Measurements from ENCODE around the gene MAPK8IP1. TPM values are rescaled to one million over a fixed set of nuclear protein-coding genes. Genes with fewer than 3 reads are reported as not detected.

The MAPK8IP1 gene
- total RNA-seq, 1 donor: 8.0 TPM

DNA sequence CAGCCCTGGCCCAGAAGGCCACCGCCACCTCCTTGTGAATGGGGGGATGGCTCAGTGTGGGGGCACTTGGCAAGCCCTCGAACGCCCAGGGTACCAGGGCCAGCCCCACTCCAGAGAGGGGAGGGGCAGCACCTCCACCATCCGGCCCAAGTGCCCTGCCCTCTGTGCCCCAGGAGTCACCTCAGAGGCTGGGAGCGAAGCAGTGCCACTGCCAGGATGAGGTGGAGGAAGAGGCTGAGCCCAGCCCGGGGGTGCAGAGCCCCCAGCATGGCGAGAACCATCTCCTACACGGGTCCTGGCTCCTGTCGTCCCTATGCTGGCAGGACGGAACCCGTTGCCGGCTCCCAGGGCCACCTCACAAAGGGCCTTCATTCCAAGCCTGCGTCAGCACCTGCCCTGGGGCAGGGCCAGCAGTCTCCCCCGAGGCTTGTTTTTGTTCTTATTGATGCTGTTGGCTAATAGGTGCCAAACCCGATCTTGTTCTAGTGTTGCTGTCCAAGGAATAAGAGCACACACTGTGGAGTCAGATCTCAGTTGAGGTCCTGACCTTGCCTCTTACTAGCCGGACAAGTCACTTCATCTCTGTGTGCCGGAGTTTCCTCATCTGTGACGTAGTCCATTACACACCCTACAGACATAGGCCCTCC is 21.6 kb downstream of the MAPK8IP1 start, which contains the start of gene FREY1:
TSS of gene FREY1 (minus strand) at position 307 of the 647 bp plus-strand sequence. CDS start at position 281, 26 bp downstream.
- no peaks in the 10 kb centered on the region for H3K4me1 ChIP-seq (ENCODE audit: insufficient read depth, low read length)
- no peak within 1 kb of the TSS for H3K4me2 ChIP-seq (ENCODE audit: insufficient read depth, low read length)
- H3K79me2 ChIP-seq (ENCODE audit: insufficient read depth, low read length): no peaks in the 10 kb centered on the region
- no peaks in the 10 kb centered on the region for H3K27me3 ChIP-seq (ENCODE audit: insufficient read depth, low read length)
- peaks cover 6% of the 10 kb centered on the region for H4K20me1 ChIP-seq (ENCODE audit: insufficient read depth, low read length)
- TF ChIP-seq, protein P1, sequence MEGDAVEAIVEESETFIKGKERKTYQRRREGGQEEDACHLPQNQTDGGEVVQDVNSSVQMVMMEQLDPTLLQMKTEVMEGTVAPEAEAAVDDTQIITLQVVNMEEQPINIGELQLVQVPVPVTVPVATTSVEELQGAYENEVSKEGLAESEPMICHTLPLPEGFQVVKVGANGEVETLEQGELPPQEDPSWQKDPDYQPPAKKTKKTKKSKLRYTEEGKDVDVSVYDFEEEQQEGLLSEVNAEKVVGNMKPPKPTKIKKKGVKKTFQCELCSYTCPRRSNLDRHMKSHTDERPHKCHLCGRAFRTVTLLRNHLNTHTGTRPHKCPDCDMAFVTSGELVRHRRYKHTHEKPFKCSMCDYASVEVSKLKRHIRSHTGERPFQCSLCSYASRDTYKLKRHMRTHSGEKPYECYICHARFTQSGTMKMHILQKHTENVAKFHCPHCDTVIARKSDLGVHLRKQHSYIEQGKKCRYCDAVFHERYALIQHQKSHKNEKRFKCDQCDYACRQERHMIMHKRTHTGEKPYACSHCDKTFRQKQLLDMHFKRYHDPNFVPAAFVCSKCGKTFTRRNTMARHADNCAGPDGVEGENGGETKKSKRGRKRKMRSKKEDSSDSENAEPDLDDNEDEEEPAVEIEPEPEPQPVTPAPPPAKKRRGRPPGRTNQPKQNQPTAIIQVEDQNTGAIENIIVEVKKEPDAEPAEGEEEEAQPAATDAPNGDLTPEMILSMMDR (IDR thresholded peaks at IDR 0.05; ENCODE audit: extremely low read depth, low read depth, low read length): no peak
- no peak within 1 kb of the TSS for H3K27ac ChIP-seq (ENCODE audit: low read depth, low read length)
- H3K9me3 ChIP-seq (ENCODE audit: low read depth, low read length): no peaks in the 10 kb centered on the region
- no peak within 1 kb of the TSS for H2AFZ ChIP-seq (ENCODE audit: low read length)
- DNase-seq (ENCODE audit: insufficient read length, low spot score, missing footprints): peak; percentile 83
- H3K36me3 ChIP-seq (ENCODE audit: insufficient read depth, low read length): peaks cover 11% of the 10 kb centered on the region
- H3K4me3 ChIP-seq (ENCODE audit: insufficient read depth, low read length): no peak within 1 kb of the TSS

DNA sequence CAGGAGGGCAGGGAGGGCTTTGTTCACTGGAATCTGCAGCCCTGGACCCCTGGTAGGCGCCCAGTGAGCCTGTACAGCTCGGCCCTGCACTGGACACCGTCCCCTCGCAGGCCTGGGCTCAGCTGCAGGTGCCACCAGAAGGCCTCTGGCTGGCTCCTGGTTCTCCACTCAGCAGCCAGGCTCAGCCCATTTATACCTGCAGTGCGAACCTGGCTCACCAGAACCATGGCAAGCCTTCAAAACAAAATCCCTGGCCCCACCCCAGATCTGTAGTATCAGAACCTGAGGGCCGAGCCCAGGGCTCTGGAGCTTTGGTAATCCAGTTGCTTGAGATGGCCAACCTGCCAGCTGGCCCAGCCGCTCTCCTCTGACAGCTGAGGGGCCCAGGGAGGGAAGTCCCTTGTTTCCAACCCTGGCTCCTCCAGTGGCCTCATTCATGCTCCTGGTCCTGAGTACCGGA is 22.5 kb downstream of the MAPK8IP1 start:
- no peaks in the 10 kb centered on the region for H3K79me2 ChIP-seq (ENCODE audit: insufficient read depth, low read length)
- H3K27ac ChIP-seq (ENCODE audit: low read depth, low read length): no peak overlapping the region
- no peak overlapping the region for H2AFZ ChIP-seq (ENCODE audit: low read length)
- TF ChIP-seq, protein P1 (IDR thresholded peaks at IDR 0.05; ENCODE audit: extremely low read depth, low read depth, low read length): no peak
- no peak overlapping the region for H3K4me3 ChIP-seq (ENCODE audit: insufficient read depth, low read length)
- no peak overlapping the region for H3K4me2 ChIP-seq (ENCODE audit: insufficient read depth, low read length)
- H4K20me1 ChIP-seq (ENCODE audit: insufficient read depth, low read length): peaks cover 6% of the 10 kb centered on the region
- H3K36me3 ChIP-seq (ENCODE audit: insufficient read depth, low read length): peaks cover 13% of the 10 kb centered on the region
- no peaks in the 10 kb centered on the region for H3K9me3 ChIP-seq (ENCODE audit: low read depth, low read length)
- H3K4me1 ChIP-seq (ENCODE audit: insufficient read depth, low read length): no peaks in the 10 kb centered on the region
- no peak for DNase-seq (ENCODE audit: insufficient read length, low spot score, missing footprints)
- no peaks in the 10 kb centered on the region for H3K27me3 ChIP-seq (ENCODE audit: insufficient read depth, low read length)

DNA sequence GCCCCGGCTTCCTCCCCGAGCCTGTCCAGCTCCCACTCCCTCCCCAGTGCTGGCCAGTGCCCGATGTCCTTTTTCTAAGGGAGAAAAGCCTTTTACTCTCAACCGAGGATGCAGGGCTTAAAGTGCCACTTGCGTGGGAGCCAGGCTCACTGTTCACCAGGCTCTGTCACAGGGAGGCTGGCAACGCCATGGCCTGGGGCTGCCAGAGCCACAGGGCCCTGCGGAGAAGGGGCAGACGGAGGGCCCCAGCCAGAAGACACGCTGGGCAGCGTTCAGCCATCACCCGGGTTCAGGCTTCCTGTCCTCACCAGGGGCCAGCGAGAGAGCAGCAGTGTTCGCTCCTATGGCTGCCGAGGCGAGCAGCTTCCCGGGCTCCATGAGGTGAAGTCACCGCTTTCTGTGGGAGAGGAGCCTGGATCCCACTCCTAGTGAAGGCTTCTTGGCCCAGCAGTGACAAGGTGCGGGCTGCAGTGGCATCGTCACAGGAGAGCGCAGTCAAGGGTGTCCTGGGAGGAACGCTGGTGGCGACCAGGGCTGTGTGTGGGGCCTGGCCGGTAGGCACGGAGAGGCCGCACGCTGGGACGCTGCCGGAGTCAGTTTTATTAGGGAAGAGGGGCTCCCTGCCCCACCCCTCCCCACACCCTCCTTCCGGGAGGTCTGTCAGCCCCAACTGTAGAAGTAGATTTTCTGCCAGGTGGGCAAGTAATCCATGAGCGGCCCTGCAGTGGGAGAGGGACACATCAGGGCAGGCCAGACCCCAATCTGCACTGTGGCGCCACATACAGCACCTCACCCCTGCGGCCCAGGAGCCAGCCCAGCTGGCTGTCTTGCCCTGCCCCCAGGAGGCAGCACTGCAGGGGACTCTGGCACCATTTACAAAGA is 24.4 kb downstream of the MAPK8IP1 start:
- Histone ChIP-seq H2AFZ (ENCODE audit: low read length) (no peak overlapping the region), H3K4me3 (ENCODE audit: insufficient read depth, low read length) (no peak overlapping the region), H3K9me3 (ENCODE audit: low read depth, low read length) (no peaks in the 10 kb centered on the region), H3K27me3 (ENCODE audit: insufficient read depth, low read length) (no peaks in the 10 kb centered on the region), H4K20me1 (ENCODE audit: insufficient read depth, low read length) (peaks cover 11% of the 10 kb centered on the region), H3K36me3 (ENCODE audit: insufficient read depth, low read length) (peaks cover 24% of the 10 kb centered on the region), H3K4me2 (ENCODE audit: insufficient read depth, low read length) (no peak overlapping the region), H3K27ac (ENCODE audit: low read depth, low read length) (no peak overlapping the region), H3K4me1 (ENCODE audit: insufficient read depth, low read length) (no peaks in the 10 kb centered on the region), H3K79me2 (ENCODE audit: insufficient read depth, low read length) (no peaks in the 10 kb centered on the region)
- no peak for DNase-seq (ENCODE audit: insufficient read length, low spot score, missing footprints)
- TF ChIP-seq, protein P1 (IDR thresholded peaks at IDR 0.05; ENCODE audit: extremely low read depth, low read depth, low read length): no peak

DNA sequence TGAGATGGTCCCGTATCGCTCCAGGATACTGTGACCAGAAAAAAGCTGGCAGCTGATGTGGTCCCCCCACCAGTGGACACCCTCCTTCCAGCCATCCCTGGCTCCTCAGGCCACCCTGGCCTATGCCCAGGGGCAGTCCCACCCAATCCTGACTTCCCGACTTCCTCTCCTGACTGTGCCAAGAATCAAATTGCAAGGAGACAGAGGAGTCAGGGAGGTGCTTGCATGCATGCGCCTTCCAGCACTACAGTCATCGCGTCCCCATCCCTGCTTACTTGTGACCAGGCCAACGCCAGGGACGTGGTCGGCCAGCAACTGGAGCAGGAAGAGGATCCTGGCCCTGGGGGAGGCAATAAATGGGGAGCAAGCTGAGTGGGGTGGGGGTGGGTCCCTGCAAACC is 25.2 kb downstream of the MAPK8IP1 start:
- Histone ChIP-seq H3K4me2 (ENCODE audit: insufficient read depth, low read length) (no peak overlapping the region), H3K27me3 (ENCODE audit: insufficient read depth, low read length) (no peaks in the 10 kb centered on the region), H3K36me3 (ENCODE audit: insufficient read depth, low read length) (peaks cover 29% of the 10 kb centered on the region), H3K79me2 (ENCODE audit: insufficient read depth, low read length) (peaks cover 3% of the 10 kb centered on the region), H2AFZ (ENCODE audit: low read length) (no peak overlapping the region), H3K4me3 (ENCODE audit: insufficient read depth, low read length) (no peak overlapping the region), H3K4me1 (ENCODE audit: insufficient read depth, low read length) (no peaks in the 10 kb centered on the region), H3K9me3 (ENCODE audit: low read depth, low read length) (no peaks in the 10 kb centered on the region), H4K20me1 (ENCODE audit: insufficient read depth, low read length) (peaks cover 14% of the 10 kb centered on the region), H3K27ac (ENCODE audit: low read depth, low read length) (no peak overlapping the region)
- DNase-seq (ENCODE audit: insufficient read length, low spot score, missing footprints): no peak
- TF ChIP-seq, protein P1 (IDR thresholded peaks at IDR 0.05; ENCODE audit: extremely low read depth, low read depth, low read length): no peak
